NCI-H187 treated with DMSO at 0.1 percent for 48 hours (cell line): Measurements from ENCODE around the gene ELP1.
A peak's percentile ranks its signal among the peaks of the same experiment; 100 is the strongest.
"Not testable (repeated sequence)": the region's sequence is repeated elsewhere in the genome, so short reads cannot be mapped to it uniquely, and the experiment has no call there.

Experiments used
- DNase-seq: peaks from one replicate; lab custom pipeline; 2025; lab: John Stamatoyannopoulos, UW

ELP1 gene, protein sequence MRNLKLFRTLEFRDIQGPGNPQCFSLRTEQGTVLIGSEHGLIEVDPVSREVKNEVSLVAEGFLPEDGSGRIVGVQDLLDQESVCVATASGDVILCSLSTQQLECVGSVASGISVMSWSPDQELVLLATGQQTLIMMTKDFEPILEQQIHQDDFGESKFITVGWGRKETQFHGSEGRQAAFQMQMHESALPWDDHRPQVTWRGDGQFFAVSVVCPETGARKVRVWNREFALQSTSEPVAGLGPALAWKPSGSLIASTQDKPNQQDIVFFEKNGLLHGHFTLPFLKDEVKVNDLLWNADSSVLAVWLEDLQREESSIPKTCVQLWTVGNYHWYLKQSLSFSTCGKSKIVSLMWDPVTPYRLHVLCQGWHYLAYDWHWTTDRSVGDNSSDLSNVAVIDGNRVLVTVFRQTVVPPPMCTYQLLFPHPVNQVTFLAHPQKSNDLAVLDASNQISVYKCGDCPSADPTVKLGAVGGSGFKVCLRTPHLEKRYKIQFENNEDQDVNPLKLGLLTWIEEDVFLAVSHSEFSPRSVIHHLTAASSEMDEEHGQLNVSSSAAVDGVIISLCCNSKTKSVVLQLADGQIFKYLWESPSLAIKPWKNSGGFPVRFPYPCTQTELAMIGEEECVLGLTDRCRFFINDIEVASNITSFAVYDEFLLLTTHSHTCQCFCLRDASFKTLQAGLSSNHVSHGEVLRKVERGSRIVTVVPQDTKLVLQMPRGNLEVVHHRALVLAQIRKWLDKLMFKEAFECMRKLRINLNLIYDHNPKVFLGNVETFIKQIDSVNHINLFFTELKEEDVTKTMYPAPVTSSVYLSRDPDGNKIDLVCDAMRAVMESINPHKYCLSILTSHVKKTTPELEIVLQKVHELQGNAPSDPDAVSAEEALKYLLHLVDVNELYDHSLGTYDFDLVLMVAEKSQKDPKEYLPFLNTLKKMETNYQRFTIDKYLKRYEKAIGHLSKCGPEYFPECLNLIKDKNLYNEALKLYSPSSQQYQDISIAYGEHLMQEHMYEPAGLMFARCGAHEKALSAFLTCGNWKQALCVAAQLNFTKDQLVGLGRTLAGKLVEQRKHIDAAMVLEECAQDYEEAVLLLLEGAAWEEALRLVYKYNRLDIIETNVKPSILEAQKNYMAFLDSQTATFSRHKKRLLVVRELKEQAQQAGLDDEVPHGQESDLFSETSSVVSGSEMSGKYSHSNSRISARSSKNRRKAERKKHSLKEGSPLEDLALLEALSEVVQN (N-terminal part only)

GRCh38 chr9:108933718-108934322 is at the start of gene ELP1:
TSS of gene ELP1 (minus strand) at chr9:108934124. CDS start at chr9:108931146, 2,978 bp downstream.
- peak; percentile 4 for DNase-seq

- no peak for DNase-seq
Observed at GRCh38 chr9:108980893-108981292, 47.0 kb upstream of the ELP1 start.

DNA sequence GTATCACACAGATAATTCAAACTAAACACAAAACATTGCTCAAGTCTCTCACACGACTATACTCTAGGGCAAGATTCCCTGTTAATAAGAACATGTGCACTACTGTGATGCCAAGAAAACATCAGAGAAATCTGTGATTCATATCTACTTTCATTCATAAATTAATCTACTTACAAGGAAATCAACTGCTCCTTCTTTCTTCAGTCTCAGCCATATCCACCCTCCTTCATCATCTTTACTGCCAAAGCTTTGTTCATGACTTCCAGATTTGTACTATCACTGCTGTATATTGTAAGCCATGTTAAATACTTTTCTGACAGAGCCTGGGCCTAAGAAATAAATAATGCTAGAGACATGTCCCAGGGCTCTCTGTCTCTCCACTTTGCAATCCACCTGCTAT is 44.3 kb upstream of the ELP1 start:
- DNase-seq, result no peak

DNA sequence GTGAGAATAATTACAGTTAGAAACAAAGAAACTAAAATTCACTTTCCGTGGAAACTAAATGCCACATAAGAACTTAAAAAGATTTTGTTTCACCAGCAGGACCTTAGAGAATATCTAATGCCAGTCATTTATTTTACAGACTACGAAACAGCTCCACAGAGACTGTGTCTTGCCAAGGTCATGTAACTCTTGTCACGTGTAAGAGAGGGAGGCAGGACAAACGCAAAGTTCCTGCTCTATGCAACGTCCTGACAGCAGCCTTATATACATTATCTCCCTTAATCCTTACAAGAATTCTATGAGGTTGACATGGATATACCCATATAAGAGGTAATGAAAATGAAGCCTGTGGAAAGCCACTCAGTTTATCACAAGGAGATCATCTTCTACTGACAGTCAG is 40.0 kb upstream of the ELP1 start:
- no peak for DNase-seq

GRCh38 chr9:108972626-108973209 is 38.8 kb upstream of the ELP1 start:
- no peak for DNase-seq

DNA sequence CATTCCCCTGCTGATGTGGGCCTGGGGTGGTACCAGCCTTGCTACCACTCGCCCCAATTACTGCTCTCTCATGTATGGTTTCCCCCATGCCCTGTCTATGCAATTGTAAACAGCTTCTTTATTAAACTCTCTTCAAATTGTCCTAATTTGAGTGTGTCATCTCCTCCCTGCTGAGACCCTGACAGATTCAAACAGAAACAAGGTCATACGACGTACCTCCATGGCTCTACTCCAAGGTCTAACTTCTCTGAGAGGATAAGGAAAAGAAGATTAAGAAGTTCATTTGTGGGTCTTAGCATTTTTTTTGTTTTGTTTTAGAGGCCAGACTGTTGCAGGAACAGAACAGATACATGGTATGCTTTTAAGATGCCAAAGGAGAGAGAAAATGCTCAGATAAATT is 38.3 kb upstream of the ELP1 start:
- no peak for DNase-seq

DNA sequence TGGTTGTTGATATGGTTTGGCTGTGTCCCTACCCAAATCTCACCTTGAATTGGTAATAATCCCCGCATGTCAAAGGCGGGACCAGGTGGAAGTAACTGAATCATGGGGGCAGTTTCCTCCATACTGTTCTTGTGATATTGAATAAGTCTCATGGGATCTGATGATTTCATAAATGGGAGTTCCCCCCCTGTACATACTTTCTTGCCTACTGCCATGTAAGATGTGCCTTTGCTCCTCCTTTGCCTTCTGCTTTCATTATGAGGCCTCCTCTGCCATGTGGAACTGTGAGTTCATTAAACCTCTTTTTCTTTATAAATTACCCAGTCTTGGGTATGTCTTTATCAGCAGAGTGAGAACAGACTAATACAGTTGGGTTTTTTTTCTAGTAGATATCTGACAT is 37.5 kb upstream of the ELP1 start:
- DNase-seq, result not testable (repeated sequence)

GRCh38 chr9:108967916-108968315 is 34.0 kb upstream of the ELP1 start:
- DNase-seq, result no peak

DNA sequence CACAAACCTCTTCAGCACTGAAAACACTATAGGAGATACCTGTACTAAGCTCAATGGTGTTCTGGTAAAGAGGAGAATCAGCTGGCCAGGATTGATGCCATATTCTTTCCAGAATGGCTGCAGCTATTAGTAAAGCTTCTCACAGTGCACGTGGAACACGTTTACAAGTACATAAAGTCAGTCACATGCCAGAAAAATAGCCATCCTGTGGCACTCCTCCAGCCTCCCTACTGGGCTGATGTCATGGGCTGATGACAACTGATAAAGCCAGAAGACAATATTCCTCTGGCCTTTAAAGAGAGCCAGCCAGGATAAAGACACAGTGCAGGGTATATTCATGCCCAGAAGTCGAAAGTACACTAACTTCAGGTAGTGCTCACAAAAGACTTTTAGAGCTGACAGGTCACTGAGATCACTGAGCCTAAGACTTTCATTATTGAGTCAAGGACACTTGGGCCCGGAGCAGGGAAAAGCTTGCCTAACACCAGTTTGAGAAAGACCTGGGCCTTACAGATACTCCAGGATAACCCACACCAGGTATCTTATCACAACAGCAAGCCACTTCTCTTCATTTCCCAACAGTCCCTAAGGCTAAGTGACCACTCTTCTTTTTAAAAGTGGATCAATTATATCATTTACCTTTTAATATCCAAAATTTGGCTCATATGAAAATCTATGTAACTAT is 29.7 kb upstream of the ELP1 start:
- DNase-seq, result no peak

DNA sequence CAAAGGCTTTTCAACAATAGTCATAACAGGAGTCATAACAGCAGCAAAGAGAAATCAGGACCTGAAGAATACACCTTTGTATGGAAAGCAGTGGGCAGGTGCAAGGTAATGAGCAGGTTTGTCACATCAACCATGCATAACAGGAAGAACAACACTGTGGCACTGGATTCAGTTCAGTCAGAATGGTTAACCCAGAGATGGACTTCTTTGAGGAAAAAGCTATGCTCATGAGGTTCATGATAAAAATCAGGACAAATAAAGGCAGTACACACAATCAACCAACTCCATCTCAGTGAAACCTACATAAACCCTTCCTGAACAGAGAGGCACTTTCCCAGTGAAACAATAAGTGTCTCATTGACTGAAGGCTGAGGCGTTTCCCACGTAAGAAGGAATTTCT is 27.2 kb upstream of the ELP1 start:
- DNase-seq, result no peak

DNA sequence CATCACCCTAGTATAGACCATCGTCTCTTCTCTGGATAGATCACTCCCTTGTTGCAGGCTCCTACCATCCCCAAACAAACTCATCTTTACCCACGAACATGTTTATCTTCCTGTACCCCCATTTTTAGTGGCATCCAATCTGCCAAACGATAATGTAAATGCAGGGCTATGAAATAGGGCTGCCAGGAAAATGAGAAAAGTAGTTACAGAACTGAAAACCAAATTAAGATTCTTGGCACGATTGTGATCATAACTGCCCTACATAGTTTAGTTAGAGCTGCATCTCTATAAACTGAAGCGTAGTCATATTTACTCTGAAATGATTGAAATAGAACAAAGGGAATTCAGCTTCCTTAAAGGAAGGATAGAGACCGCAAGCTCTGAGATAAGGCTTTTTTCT is 26.4 kb upstream of the ELP1 start:
- DNase-seq, result no peak

DNA sequence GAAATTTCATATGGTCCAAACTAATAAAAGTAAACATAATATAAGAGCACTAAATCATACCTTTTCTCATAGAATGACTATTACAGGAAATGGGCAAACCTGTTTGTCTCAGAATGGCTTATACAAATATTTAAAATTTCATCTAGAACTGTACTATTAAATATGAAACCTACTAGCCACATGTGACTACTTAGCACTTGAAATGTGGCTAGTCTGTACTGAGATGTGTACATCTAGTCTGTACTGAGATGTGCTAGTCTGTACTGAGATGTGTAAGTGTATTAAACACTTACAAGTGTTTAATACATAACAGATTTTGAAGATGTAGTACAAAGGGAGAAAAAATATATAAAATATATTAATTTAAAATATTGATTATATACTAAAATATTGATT is 22.7 kb upstream of the ELP1 start:
- DNase-seq, result no peak

DNA sequence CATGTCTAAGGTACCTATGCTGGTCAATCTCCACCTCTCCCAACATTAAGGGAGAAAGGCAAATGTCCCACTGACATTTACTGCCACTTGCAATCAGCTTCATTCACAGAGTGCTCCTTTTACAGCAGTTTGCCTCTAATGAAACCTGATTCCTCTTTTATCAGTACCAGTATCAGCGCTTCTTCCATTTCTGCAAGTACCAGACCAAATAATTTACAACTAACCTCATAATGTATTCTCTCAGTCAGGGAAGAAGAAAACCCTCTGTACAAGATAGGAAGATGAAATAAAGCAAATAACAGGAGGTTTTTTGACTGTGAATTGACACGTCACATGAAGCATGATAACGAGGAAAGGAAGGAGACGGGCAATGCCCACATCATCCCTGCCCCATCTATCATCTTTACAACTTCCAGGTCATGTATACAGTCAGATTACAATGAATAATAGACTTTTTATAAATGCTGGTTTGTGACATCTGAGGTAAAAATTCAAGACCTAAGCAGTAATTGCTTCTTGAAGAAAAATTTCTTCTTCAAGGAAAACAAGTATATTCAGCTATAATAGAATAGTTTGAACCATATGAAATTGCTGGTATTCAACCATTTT is 22.2 kb upstream of the ELP1 start:
- no peak for DNase-seq

DNA sequence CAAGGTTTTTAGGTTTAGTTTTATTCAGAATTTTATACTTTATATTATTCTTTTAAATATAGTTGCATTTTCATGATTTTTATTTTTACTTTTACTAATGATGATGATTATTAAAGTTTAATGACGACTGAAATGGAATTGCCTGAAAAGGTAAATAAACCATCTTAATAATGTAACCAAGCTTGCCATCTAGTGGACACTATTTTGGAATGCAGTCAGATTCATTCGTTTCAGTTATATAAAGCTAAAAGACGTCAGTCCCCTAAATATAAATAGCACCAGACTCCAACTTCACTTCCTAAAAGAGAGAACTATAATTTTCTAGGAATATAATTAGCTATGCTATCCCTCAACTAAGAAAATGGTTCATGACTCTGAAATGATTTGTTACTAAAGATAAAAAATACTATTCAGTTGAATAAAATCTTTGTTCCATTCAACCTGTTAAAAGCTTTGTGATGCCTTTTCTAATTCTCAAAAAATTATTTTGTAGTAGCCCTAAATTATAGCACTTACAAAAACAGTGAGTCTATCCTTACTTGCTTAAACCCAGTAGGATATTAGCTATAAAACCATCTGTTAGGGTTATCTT is 20.2 kb upstream of the ELP1 start:
- DNase-seq, result no peak

GRCh38 chr9:108951578-108951977 is 17.7 kb upstream of the ELP1 start:
- no peak for DNase-seq

DNA sequence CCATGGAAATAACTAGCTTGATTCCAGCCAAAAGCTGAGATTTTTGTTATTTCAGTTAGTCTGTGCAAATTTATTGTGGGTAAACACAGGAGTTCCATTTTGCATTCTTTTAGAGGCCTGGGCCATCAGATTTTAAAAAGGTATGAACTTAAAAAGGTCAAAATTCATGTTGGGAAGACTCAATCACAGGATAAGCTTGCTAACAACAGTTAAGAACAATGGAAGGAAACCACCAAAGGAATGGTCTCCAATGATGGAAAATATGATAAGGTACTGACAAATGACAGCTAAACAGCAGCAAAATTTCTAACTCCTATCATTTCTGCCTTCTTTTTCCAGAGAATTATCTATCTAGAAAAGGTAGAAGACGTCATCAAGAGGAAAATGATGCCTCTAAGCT is 16.2 kb upstream of the ELP1 start:
- no peak for DNase-seq

GRCh38 chr9:108939975-108940374 is 6.1 kb upstream of the ELP1 start:
- no peak for DNase-seq

- DNase-seq, result no peak
Observed at GRCh38 chr9:108937561-108938305, 3.8 kb upstream of the ELP1 start.

GRCh38 chr9:108934323-108934893 is 484 bp upstream of the ELP1 start, which contains the start of gene ABITRAM:
TSS of gene ABITRAM (plus strand) at chr9:108934400. CDS start at chr9:108934487, 87 bp downstream.
- DNase-seq, result peak; percentile 1
